IPS-NIHi11 (cell line): ENCODE results near the gene MTNR1B.
A peak's percentile ranks its signal among the peaks of the same experiment; 100 is the strongest.

Experiments used
- DNase-seq: peaks from one replicate; pipeline ENCODE4 v3.0.0; 2012; ENCODE audit warnings: mixed read lengths, low spot score

Gene MTNR1B

GRCh38 chr11:92978271-92979111 is 9.0 kb downstream of the MTNR1B start:
- no peak for DNase-seq

GRCh38 chr11:92979176-92979575 is 9.7 kb downstream of the MTNR1B start:
- no peak for DNase-seq

GRCh38 chr11:92980312-92980711 is 10.9 kb downstream of the MTNR1B start:
- no peak for DNase-seq

GRCh38 chr11:92981508-92982043 is 12.1 kb downstream of the MTNR1B start:
- no peak for DNase-seq

- DNase-seq, result no peak
These were observed 17.1 kb downstream of the MTNR1B start for GRCh38 chr11:92986585-92986984.

GRCh38 chr11:92993004-92993403 is 23.6 kb downstream of the MTNR1B start:
- DNase-seq, result no peak

- DNase-seq, result no peak
These were observed 31.3 kb downstream of the MTNR1B start for GRCh38 chr11:93000511-93001476.

- no peak for DNase-seq
These were observed 32.4 kb downstream of the MTNR1B start for GRCh38 chr11:93001806-93002205.

GRCh38 chr11:93002380-93002779 is 32.9 kb downstream of the MTNR1B start:
- DNase-seq, result no peak

- peak; percentile 25 for DNase-seq
These were observed 35.8 kb downstream of the MTNR1B start for GRCh38 chr11:93005239-93005638.

- DNase-seq, result no peak
These were observed 44.2 kb downstream of the MTNR1B start for GRCh38 chr11:93013646-93014045.

GRCh38 chr11:93016595-93016994 is 47.1 kb downstream of the MTNR1B start:
- no peak for DNase-seq

GRCh38 chr11:93017821-93018690 is 48.6 kb downstream of the MTNR1B start:
- no peak for DNase-seq

GRCh38 chr11:93020248-93021046 is 51.0 kb downstream of the MTNR1B start:
- no peak for DNase-seq

GRCh38 chr11:93024369-93024768 is 54.9 kb downstream of the MTNR1B start:
- no peak for DNase-seq

- no peak for DNase-seq
These were observed 56.3 kb downstream of the MTNR1B start for GRCh38 chr11:93025558-93026255.

- DNase-seq, result no peak
These were observed 59.6 kb downstream of the MTNR1B start for GRCh38 chr11:93028960-93029522.

- DNase-seq, result peak; percentile 18
These were observed 61.9 kb downstream of the MTNR1B start for GRCh38 chr11:93031386-93031785.
